PFSK-1 (cell line): ENCODE data around the gene KLF13.

Experiments used
- FOXP2 ChIP-seq: optimal IDR thresholded peaks from 2 replicates; pipeline ENCODE3; 2011; ENCODE audit warnings: borderline replicate concordance, control low read depth, inconsistent platforms; ENCODE audit not compliant: insufficient read depth; ENCODE audit errors: extremely low read length, extremely low read depth
- POLR2AphosphoS5 ChIP-seq: IDR thresholded peaks from 2 replicates; pipeline ENCODE4 v1.6.1; 2012; ENCODE audit warnings: low read depth, mild to moderate bottlenecking, control low read depth, low read length, moderate library complexity
- SIN3A ChIP-seq: IDR thresholded peaks from 2 replicates; pipeline ENCODE4 v1.6.1; 2012; ENCODE audit warnings: mild to moderate bottlenecking, low read length, moderate library complexity, borderline replicate concordance; ENCODE audit not compliant: insufficient read depth
- TAF1 ChIP-seq: IDR thresholded peaks from 2 replicates; pipeline ENCODE4 v1.6.1; 2012; ENCODE audit warnings: low read length, control low read depth, borderline replicate concordance; ENCODE audit not compliant: insufficient read depth
- TF ChIP-seq, protein P1 (sequence below), 2 experiments: IDR thresholded peaks; 2 replicates each; pipeline versions ENCODE4 v1.6.1 to v1.8.0; 2011 to 2012; ENCODE audit warnings: low read depth in 2 of 2, low read length in 2 of 2, control low read depth in 1 of 2, inconsistent platforms in 1 of 2, mild to moderate bottlenecking in 1 of 2, moderate library complexity in 1 of 2; ENCODE audit not compliant: insufficient read depth in 1 of 2

KLF13 gene

DNA sequence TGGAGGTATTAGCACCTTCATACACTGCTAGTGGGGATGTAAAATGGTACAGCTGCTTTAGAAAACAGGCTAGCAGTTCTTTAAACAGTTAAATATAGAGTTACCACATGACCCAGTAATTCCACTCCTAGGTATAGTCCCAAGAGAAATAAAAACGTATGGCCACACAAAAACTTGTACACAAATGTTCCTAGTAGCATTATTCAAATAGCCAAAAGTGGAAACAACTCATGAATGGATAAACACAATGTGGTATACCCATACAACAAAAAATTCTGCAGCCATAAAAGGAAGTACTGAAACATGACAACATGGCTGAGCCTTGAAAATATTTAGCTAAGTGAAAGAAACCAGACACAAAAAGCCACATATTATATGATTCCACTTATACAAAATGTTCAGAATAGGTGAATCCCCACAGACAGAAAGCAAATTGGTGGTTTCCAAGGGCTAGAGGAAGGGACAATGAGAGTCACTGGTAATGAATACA, 40.8 kb upstream of the KLF13 start:
- TF ChIP-seq FOXP2 (no peak), TAF1 (no peak), POLR2AphosphoS5 (no peak), SIN3A (no peak)
- TF ChIP-seq, protein P1, sequence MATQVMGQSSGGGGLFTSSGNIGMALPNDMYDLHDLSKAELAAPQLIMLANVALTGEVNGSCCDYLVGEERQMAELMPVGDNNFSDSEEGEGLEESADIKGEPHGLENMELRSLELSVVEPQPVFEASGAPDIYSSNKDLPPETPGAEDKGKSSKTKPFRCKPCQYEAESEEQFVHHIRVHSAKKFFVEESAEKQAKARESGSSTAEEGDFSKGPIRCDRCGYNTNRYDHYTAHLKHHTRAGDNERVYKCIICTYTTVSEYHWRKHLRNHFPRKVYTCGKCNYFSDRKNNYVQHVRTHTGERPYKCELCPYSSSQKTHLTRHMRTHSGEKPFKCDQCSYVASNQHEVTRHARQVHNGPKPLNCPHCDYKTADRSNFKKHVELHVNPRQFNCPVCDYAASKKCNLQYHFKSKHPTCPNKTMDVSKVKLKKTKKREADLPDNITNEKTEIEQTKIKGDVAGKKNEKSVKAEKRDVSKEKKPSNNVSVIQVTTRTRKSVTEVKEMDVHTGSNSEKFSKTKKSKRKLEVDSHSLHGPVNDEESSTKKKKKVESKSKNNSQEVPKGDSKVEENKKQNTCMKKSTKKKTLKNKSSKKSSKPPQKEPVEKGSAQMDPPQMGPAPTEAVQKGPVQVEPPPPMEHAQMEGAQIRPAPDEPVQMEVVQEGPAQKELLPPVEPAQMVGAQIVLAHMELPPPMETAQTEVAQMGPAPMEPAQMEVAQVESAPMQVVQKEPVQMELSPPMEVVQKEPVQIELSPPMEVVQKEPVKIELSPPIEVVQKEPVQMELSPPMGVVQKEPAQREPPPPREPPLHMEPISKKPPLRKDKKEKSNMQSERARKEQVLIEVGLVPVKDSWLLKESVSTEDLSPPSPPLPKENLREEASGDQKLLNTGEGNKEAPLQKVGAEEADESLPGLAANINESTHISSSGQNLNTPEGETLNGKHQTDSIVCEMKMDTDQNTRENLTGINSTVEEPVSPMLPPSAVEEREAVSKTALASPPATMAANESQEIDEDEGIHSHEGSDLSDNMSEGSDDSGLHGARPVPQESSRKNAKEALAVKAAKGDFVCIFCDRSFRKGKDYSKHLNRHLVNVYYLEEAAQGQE (IDR thresholded peaks at IDR 0.05; ENCODE audit: insufficient read depth in 1 of 2, low read depth in 2 of 2, low read length in 2 of 2): no peak

DNA sequence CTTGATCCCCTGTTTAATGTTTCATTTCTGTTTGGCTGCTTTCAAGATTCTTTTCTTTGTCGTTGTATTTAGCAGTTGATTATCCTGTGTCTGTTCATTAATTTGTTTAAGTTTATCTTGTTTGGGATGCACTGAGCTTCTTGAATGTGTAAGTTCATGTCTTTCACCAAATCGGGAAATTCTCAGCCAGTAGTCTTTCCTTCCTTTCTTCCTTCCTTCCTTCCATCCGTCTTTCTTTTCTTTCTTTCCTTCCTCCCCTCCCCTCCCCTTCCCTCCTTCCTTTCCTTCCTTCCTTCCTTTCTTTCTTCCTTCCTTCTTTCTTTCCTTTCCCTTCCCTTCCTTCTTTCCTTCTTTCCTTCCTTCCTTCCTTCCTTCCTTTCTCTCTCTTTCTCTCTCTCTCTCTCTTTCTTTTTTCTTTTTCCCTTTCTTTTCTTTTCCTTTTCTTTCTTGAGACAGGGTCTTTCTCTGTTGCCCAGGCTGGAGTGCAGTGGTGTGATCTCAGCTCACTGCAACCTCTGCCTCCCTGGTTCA, 35.5 kb upstream of the KLF13 start:
- TF ChIP-seq FOXP2: no peak

DNA sequence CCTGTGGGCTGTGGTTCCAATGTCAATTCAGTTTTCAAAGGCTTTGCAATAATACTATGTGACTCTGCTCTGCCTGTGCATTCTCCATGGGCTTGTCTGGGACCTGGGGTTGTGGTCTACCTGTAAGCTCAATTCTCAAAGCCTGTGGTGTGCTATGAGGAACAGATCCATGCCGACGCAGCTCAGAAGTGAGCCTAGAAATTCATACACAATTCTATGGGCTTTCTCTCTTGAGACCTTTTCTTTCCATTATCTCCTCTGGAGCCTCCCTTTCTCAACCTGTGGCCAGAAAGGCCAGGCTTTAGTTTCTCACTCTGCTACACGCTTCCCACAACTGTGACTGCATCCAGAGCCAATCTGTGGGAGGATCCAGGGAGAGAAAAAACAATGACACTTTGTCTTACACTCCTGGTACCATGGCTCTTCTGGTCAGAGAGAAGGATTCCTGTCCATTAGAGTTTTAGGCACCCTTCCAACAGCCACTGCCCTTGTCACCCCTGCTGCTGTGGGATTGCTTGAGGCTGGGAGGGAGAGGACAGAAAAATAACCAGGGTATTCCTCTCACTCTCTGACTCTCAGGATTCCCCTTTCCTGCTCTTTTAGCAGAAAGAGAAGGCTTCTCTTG, 34.1 kb upstream of the KLF13 start:
- TF ChIP-seq FOXP2 (no peak), TAF1 (no peak), POLR2AphosphoS5 (no peak)
- TF ChIP-seq, protein P1 (IDR thresholded peaks at IDR 0.05; ENCODE audit: insufficient read depth in 1 of 2, low read depth in 2 of 2, low read length in 2 of 2): no peak

DNA sequence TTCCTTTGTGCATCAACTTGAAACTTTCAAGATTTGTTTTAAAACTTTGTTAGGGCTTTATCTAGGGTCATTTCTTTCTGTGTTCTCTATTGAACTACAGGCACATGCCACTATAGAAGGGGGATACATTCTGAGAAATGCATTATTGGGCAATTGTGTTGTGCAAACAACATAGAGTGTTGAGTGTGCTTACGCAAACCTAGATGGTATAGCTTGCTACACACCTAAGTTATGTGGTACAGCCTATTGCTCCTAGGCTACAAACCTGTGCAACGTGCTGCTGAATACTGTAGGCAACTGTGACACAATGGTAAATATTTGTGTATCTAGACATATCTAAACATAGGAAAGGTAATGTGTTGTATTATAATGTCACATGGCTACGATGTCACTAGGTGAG, 33.0 kb upstream of the KLF13 start:
- TF ChIP-seq POLR2AphosphoS5: no peak
- TF ChIP-seq, protein P1 (IDR thresholded peaks at IDR 0.05; ENCODE audit: insufficient read depth in 1 of 2, low read depth in 2 of 2, low read length in 2 of 2): no peak
- TF ChIP-seq SIN3A: no peak
- no peak for TF ChIP-seq TAF1
- no peak for TF ChIP-seq FOXP2

DNA sequence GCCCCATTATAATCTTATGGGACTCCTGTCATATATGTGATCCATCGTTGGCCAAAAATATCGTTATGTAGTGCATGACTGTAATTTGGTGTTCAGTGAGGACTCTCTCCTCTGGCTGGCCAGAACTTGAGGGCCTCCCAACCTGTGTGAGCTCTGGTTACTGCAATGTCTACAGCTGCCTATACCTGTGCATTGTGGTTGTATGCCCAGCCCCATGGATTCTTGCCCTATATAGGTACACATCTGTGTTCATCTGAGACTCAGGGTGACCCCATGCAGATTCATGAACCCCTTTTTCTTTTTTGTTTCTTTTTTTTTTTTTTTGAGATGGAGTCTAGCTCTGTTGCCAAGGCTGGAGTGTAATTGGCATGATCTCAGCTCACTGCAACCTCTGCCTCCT, 32.6 kb upstream of the KLF13 start:
- no peak for TF ChIP-seq SIN3A
- TF ChIP-seq TAF1: no peak
- TF ChIP-seq, protein P1 (IDR thresholded peaks at IDR 0.05; ENCODE audit: insufficient read depth in 1 of 2, low read depth in 2 of 2, low read length in 2 of 2): no peak
- TF ChIP-seq POLR2AphosphoS5: no peak
- TF ChIP-seq FOXP2: no peak
